Suppressor macrophage treated with lipopolysaccharide for 4 hours (primary cell): Measurements from ENCODE around the gene CDC42BPG.

Source experiments
- DNase-seq: peaks from one replicate; pipeline ENCODE4 v3.0.0-alpha.2; 2020

CDC42BPG gene, protein sequence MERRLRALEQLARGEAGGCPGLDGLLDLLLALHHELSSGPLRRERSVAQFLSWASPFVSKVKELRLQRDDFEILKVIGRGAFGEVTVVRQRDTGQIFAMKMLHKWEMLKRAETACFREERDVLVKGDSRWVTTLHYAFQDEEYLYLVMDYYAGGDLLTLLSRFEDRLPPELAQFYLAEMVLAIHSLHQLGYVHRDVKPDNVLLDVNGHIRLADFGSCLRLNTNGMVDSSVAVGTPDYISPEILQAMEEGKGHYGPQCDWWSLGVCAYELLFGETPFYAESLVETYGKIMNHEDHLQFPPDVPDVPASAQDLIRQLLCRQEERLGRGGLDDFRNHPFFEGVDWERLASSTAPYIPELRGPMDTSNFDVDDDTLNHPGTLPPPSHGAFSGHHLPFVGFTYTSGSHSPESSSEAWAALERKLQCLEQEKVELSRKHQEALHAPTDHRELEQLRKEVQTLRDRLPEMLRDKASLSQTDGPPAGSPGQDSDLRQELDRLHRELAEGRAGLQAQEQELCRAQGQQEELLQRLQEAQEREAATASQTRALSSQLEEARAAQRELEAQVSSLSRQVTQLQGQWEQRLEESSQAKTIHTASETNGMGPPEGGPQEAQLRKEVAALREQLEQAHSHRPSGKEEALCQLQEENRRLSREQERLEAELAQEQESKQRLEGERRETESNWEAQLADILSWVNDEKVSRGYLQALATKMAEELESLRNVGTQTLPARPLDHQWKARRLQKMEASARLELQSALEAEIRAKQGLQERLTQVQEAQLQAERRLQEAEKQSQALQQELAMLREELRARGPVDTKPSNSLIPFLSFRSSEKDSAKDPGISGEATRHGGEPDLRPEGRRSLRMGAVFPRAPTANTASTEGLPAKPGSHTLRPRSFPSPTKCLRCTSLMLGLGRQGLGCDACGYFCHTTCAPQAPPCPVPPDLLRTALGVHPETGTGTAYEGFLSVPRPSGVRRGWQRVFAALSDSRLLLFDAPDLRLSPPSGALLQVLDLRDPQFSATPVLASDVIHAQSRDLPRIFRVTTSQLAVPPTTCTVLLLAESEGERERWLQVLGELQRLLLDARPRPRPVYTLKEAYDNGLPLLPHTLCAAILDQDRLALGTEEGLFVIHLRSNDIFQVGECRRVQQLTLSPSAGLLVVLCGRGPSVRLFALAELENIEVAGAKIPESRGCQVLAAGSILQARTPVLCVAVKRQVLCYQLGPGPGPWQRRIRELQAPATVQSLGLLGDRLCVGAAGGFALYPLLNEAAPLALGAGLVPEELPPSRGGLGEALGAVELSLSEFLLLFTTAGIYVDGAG (N-terminal part only)

DNA sequence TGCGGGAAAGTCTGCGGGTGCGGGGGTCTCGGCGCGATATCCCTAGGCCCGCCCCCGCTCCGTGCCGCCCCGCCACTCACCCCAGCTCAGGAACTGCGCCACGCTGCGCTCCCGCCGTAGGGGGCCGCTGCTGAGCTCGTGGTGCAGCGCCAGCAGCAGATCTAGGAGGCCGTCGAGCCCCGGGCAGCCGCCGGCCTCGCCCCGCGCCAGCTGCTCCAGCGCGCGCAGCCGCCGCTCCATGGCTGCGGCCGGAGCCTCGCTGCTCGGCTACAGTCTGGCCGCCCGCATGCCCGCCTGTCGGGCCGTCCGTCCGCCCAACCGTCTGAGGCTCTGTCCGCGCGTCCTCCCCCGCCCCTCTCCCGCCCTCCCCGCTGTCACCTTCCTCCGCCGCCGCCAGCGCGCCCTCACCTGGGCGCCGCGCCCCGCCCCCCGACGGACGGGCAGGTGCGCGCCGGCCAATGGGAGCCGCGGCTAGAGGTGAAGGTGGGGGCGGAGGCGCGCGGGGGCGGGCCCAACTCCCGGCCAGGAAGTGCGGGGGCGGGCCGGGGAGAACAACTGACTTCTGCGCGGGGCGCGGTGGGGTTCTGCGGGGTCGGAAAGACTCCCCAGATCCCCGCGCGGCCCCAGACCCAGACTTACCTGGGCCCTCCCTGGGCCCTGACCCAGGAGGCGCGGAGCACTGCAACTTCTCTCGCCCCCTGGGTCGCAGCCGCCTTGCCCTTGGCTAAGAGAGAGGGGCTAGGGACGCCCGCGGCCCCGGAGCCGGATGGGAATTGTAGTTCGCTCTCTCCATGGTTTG lies at the start of gene CDC42BPG:
TSS of gene CDC42BPG (minus strand) at position 324 of the 799 bp plus-strand sequence. CDS start at position 240, 84 bp downstream.
- peak; percentile 82 for DNase-seq

DNA sequence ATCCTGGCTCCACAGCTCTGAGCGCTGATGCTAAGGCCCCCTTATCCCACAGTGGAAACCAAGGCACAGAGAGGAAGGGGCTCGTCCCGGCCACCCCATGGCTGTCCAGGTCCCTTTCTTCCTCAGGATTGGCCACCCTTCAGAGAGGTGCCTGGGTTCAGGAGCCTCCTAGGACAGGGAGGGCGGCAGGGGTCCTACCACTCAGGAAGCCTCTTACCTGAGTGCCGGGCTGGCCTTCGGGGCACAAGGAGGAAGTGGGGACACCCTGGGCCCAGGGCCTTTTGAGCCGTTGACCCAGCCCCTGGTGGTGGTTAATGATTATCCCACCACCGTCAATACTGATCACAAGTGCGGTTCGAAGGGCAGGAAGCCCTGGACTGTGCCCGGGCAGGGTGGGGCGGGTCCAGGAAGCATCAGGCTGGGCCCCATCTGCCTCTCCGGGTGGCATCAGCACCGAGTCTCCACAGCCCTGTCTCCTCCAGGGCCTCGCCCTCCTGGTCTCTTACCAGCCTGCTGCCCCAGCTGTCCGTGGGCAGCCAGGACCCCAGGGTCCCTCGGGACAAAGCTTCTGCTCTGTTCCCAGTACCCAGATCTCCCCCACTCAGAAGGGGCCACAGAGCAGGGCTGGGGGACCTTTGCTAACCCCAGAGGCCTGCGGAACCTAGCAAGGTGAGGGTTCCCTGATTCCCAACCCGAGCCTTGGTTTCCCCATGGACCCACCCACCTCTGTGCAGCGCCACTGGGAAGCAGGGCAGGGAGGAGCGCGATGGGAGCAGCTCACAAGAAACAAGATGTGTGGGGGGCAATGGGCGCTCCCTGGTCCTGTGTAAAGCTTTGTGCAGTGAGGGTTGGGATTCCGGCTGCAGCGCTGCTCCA lies 49.0 kb upstream of the CDC42BPG start:
- DNase-seq = no peak

DNA sequence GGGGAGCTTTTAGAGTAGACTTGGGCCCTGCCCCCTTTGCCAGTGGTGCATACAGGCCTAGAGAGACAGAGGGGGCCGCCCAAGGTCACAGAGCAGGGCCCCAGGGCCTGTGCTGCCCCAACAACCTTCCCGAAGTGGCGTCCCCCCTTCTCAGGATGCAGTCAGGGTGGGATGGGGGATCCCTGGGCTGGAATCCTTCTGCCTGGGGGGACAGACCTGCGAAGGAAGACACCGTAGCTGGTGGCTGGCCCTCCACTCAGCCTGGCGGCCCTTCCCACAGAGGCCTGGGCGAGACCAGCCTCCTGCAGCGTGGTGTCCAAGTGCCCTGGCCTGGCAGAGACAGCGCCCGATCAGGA lies 48.4 kb upstream of the CDC42BPG start:
- DNase-seq = no peak

DNA sequence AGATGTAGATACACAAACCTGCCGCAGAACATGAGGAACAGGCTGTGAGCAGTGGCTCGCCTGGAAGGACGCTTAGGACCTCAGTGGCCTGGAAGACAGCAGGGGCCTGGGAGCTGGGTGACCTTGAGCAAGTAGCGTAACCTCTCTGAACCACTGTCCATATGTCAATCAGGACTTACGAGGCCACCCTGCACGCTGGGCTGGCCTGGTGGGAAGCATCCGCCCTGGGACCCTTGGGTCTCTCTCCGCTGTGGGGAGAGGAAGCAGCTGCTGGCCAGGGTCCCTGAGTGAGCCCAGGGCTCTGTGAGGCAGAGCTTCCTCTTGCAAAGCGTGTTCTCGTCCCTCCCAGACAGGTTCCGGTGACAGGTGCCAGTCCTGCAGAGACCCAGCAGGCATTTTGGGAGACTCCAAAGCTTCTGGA lies 48.0 kb upstream of the CDC42BPG start:
- no peak for DNase-seq

DNA sequence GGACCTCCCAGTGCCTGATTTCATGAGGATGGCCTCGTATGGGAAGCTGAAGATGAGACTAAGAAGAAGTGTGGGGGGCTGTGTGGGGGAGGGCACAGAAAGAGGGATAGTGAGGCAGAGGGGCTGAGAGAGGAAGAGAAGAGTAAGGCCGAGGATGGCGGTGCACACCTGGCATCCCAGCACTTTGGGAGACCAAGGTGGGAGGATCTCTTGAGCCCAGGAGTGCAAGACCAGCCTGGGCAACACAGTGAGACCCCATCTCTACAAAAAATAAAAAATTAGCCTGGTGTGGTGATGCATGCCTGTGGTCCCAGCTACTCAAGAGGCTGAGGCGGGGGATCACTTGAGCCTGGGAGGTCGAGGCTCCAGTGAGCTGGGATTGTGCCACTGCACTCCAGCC lies 47.4 kb upstream of the CDC42BPG start:
- DNase-seq = no peak

DNA sequence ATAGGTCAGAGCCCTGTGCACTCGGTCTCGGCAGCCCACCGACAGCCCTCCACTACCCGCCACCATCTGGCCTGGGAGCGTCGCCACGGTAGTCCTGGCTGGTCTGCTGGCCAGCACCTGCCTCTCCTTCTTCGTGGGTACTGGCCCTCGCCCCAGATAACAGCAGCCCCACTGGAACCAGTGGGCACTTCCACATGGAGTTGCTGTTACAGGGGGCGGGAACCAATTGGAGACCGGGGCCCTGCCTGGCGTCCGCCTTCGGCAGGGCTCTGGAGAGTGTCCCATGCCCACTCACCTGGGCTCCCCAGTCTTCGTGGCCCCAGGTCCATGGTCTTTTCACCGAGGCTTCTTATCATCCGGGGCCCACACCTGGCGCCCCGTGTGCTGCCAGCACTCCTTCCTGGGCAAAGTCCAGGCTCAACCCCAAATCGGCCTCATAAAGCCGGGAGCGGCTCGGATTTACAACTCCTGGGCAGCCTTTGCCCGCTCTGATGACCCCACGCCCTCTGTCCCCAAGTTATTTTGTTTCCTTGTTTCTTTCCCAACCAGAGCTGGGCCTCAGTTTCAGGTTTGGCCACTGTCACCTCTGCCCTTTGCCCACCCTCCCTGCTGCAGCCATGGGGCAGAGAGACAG lies 46.9 kb upstream of the CDC42BPG start:
- DNase-seq = no peak

DNA sequence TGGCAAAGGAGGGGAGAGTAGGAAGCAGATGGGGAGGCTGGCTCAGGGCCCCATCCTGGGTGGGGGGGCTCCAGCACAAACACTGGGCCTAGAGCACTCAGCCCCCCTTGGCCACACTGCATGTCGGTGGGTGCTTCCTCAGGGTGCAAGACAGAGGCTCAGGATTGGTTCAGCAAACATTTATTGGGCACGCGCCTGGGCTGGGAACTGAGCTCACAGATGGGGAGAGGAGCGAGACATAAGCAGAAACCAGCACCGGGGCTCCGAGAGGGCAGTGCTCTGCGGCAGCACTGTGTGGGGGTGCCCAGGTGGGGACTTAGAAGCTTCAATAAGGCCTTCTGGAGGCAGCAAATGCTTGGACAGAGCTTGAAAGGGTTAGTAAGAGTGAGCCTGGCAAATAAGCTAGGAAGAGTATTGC lies 46.1 kb upstream of the CDC42BPG start:
- DNase-seq = no peak

DNA sequence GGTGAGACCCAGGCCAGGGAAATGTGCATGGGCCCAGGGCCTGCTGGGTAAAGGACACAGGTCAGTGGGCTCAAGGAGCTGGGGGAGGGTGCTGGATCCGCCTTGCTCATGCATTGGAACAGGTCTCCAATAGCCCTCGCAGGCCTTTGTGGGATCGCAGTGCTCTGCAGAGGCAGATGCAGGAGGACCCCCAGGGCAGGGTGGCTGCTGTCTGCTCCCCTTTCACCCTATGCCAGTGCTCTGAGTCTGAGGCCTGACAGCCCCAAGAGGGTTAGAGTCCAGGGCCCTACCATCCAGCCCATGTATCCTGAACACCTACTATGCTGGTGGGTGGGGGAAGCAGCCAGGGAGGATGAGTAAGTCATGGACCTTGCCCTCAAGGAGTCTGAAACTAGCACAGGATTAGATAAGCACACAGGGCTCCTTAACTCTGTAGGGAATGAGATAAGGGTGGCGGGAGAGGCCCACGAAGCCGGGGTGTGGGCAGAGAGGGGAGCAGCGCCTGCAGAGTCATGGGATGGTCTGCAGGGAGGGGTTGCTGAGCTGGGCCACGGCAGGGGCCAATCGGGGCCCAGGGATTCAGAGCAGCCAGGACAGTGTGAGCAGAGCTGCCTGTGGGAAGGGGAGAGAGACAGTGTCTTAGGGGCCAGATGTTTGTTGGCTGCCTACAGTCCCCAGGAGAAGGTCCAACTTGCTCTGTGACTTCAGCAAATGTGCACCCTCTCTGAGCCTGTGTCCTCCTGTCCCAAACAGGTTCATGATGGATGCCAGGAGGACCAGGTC lies 44.5 kb upstream of the CDC42BPG start:
- no peak for DNase-seq

DNA sequence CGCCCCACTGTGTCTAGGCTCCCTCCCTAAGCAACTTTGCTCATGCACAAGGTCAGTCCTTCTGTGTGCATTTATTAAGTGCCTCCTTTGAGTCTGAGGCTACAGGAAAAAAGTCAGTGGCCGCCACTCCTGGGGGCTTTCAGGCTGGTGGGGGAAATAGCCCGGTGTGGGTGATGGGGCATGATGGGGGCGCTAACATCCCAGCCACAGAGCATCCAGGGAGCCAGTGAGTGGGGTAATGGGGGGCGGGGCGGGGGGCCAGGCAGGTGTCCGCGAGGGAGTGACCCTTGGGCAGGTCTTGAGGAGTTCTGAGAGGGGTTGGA lies 43.9 kb upstream of the CDC42BPG start:
- DNase-seq = no peak

DNA sequence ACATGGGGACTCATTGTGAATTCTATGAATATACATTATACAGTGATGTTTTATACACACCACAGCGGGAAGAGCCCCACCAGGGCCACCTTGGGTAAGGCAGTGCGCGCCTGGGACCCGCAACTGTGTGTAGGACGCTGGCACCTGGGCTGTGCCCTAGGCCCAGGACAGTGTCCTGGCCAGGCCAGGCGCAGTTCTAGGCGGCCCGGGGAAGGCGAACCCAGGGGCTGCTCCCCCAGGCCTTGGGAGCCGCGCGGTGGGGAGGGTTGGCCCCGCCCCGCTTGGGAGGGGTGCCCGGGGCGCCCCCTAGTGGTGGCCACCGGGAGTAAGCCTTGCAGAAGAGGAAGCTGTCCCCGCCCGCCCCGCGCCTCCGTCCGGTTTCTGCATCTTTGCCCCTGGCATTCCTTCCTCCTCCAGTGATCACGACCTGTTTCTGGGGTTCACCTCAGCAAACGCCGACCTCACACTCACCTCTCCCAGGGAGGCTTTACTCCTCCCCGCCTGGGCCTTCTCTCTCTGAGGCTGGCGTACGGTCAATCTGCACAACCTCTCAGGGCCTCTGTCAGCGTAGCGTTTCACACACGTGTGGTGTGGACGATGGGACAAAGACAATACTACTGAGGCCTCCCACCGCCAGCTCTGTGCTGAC lies 43.4 kb upstream of the CDC42BPG start:
- peak; percentile 90 for DNase-seq

DNA sequence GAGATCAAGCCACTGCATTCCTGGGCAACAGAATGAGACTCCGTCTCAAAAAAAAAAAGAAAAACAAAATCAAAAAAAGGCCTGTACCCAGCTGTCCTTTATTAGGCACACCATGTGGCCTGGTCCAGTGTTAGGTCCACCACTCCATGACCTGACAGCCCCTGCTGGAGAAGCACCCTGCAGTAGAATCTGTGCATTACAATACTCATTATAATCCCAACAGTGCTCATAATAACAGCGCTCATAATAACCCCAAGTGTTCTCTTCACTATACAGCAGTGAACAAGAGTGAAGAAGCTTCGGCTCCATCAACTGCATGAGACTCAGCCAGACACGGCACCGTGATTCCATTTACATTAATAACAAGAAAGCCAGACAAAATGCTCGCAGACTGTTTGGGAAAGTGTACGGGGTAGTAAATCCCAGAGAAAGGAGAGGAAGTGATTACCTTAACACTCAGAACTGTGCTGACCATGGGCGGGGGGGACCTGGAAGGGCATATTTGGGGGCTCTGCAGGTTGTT lies 42.8 kb upstream of the CDC42BPG start:
- DNase-seq = no peak

DNA sequence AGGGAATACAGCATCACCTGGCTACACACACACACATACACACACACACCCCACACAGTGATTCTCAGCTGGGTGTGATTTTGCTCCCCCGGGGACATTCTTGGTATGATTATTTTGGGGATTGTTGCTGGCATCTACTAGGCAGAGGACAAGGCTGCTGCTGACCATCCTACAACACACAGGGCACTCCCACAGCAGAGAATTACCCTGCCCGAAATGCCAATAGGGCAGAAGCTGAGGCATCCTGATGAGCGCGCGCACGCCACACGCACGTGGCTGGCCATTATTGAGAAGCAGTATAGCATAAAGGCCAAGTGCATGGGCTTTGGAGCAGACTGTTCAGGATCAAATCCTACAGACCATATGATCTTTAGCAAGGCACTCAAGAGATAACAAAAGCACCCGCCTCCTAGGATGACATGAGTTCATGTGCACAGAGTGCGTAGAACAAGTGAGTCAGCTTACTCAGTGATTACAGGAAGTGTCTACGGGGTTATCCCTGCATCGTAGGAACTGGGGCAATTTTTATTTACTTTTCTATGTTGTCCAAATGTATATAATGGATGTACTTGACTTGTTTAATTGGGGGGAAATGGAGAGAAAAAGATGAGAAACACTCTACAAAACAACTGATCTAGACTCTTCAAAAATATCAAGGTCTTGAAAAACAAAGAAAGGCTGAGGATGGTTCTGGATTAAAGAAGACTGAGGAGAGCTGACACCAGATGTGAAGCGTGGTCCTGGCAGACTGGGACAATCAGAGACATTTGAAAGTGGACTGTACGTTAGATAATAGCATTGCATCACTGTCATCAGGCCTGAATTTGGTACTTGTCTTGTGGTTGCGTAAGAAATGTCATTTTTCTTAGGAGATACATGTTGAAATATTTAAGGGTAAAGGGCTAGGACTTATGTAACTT lies 41.2 kb upstream of the CDC42BPG start:
- DNase-seq = peak; percentile 95

DNA sequence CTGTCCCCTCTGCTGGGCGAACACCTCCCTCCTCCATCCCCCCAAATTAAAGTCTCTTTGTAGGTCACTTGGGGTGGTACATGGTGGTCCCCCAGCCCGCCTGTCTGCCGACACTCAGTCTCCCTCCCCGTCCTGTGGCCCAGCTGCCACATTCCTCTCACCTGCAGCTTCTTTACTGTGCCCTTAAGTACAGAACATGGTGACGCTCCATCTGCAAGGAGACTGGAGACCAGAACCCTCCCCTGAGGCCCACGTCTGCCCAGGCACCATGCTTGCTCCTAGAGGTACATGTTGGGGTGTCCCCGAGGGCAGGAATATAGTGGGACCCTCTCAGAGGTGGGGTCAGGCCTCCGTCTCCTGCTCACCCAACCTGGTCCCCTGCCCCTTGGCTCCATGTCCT lies 39.6 kb upstream of the CDC42BPG start:
- DNase-seq = no peak

DNA sequence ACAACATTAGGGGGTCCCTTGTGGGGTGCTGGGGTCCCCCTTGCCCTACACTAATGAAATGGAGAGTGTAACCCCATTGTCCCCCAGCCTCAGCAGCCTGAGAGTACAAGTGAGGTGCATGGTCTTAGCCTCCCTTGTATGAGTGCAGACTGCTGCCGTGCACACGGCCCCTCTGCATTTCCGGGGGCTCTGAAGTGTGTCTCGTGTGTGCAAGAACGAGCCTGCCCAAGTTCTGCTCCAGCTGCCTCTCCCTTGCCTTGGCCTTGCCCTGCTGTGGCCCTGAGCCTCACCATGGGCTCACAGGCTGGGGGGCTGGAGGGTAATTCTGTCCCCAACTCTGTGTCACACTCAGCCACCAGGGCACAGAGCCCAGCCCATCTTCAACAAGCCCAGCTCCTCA lies 39.1 kb upstream of the CDC42BPG start:
- DNase-seq = no peak

DNA sequence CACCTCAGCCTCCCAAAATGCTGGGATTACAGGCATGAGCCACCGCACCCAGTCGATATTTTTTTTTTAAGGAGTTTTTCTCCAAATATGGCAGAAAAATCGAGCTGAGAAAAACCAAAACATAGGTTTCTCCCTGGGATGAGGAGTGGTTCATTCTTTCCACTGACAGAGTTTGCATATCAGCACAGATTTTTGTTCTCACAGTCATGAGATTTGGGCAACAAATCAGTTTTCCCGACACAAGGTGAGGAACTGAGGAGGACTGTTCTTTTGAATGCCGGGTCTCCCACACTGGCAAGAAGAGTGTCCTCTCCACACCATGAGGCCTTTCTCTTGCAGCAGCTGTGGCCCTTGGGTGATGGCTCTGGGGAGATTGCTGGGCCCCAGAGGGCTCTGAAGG lies 37.8 kb upstream of the CDC42BPG start:
- DNase-seq = no peak

DNA sequence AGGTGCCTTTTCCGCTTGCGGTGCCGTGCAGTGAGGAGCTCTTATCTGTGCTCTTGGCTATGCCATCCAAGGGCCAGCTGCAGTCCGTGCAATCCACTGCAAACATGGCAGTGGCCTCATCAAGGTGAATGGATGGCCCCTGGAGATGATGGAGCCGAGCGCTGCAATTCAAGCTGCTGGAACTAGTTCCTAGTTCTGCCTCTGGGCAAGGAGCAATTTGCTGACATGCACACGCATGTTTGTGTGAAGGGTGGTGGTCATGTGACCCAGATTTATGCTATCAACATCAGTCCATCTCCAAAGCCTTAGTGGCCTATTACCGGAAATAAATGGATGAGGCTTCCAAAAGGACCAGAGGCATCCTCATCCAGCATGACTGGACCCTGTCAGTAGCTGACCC lies 37.0 kb upstream of the CDC42BPG start:
- DNase-seq = no peak

DNA sequence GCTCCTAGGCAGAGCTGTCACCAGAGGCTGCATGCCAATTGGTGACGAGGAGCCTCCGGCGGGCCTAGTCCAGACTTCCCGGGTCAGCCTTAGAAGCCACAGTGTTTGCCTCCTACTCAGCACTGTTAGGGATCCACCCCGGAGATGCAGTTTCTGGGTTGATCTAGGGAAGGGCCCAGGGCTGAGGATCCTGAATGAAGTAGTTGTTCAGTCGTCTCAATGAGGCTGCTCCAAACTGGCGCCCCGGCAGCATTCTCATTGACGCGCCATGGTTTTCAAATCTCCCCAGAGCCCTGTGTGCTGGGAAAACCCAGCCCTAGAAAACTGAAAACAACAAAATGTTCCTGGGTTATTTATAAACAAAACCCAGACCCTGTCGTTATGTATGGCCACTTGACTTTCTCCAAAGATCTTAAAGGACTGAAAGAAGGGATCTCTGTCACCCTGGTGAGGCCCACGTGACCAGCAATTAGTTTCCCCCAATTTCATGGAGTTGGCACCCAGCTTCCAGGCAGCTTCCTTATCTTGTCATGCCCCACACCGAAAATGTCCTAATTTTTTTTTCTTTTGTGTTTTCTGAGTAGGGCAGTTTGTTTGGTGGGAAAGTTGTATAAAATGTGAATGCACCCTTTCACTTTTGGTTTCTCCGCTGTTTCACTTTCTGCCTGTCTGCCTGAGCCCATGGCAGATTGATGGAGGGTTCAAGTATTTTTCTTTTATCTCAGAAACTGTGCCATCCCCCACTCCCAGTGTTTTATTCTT lies 36.0 kb upstream of the CDC42BPG start:
- peak; percentile 92 for DNase-seq
